HAP-1 (cell line): ENCODE measurements around the gene EPB41L3.
"Not testable (repeated sequence)": the region's sequence is repeated elsewhere in the genome, so short reads cannot be mapped to it uniquely, and the experiment has no call there.

Source experiments
- DNase-seq, 2 experiments: peaks; one replicate each; pipeline ENCODE4 v3.0.0-alpha.2; 2016 to 2020; ENCODE audit warnings: low spot score in 2 of 2
- H3K27me3 ChIP-seq: fragments of 250-450 bp; sonication (Bioruptor Pico); 2 replicates; pipeline ENCODE4 v1.5.1; 2020; ENCODE audit warnings: low read depth, mild to moderate bottlenecking, moderate library complexity
- H3K36me3 ChIP-seq: fragments of 250-450 bp; sonication (Bioruptor Pico); replicated peaks from 2 replicates; pipeline ENCODE4 v1.5.1; 2020; ENCODE audit warnings: mild to moderate bottlenecking
- H3K4me1 ChIP-seq: fragments of 250-450 bp; sonication (Bioruptor Pico); 2 replicates; pipeline ENCODE4 v1.5.1; 2020; ENCODE audit warnings: mild to moderate bottlenecking
- H3K4me3 ChIP-seq: fragments of 250-450 bp; sonication (Bioruptor Pico); 2 replicates; pipeline ENCODE4 v1.5.1; 2020; ENCODE audit warnings: mild to moderate bottlenecking, moderate library complexity
- H3K9me3 ChIP-seq: fragments of 250-450 bp; sonication (Bioruptor Pico); 2 replicates; pipeline ENCODE4 v1.5.1; 2020; ENCODE audit warnings: mild to moderate bottlenecking, moderate library complexity
- in situ Hi-C: fragments of 300-500 bp; cut with MboI; formaldehyde crosslinking; loops from 3 replicates; pipeline ENCODE4 v1.14.3; 2020; ENCODE audit warnings: low sequenced_read_pairs, inconsistent platforms, mixed read lengths

EPB41L3 gene

DNA sequence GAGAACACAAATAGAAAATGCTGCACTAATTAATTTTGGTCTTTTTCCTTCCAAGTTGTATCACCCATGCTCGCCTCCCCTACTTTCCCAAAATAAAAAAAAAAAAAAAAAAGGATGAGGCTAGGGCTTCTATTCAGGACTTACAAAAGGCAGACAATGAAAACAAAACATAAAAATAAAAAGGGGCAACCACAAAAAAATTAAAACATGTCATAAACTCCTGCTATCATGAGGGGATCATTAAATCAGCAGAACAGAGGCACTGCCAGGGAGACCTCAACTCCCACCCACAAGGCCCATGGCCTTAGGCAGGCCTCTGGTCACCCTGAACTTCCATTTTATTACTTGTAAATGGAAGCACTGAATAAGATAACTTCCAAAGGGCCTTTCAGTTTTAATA lies 23.3 kb downstream of the EPB41L3 start:
- Histone ChIP-seq H3K27me3 (no peaks in the 10 kb centered on the region), H3K4me1 (peaks cover 16% of the 10 kb centered on the region), H3K36me3 (no peaks in the 10 kb centered on the region), H3K4me3 (no peak overlapping the region), H3K9me3 (no peaks in the 10 kb centered on the region)
- DNase-seq, result no peak
- in situ Hi-C loops, result no loop called here

DNA sequence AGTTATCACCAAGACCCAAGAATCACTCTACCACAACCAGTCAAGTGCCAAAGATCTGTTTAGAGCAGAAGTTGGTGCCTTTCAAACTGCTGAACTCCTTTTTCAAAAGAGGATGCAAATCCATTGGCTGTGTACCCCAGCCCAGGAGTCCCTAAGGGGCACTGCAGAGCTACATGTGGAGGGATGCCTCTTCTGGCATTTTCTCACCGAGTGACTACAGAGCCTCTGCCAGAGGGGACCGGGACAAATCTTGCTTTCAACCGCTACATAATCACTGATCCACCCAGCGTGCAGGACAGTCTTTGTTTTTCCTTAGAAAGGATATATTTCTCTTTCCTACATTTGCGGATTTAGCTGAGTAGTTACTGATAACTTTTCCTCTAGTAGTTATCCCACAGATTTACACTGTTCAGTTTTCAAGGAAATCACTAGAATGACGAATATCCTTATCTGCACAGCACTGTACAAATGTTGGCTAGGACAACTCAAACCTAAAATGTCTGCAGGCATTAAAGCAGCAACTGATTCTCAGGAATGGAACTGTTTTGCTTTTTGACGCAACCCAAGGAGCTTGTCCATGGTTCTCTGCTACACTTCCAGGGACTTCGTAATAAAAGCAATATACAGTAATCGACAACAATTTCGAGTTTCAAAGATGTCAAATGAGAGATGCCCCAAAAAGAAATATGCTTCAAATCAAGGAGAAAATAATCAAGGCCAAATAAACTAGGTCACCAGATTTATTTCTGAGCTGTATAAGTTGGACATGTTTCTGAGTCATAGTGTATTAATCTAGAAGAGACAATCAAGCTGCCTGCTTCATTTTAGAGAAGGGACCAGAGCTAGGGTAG lies 24.1 kb downstream of the EPB41L3 start:
- in situ Hi-C loops, result no loop called here
- no peak overlapping the region for H3K4me3 ChIP-seq
- no peaks in the 10 kb centered on the region for H3K27me3 ChIP-seq
- H3K36me3 ChIP-seq, result no peaks in the 10 kb centered on the region
- no peak for DNase-seq
- peaks cover 16% of the 10 kb centered on the region for H3K4me1 ChIP-seq
- no peaks in the 10 kb centered on the region for H3K9me3 ChIP-seq

DNA sequence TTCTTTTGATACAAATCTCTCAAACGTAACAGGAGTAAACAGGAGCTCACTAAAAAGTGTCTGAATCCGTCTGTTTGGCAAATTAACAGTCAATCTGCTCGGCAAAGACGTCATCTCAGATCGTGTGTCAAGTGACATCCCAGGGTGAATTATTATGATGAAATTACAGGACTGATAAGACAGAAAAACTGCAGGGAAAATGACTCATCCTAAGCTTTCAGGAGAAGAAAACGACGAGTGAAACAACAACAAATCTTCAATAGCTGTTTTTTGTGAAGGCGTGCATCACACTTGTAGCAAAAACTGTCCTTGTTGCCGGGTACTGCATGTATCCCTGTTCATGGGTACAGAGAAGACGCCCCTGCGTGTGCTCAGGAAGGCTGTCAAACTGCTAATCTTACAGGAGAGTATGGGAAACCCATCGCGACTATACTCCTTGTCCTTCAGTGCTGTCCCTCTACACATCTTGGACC lies 24.9 kb downstream of the EPB41L3 start:
- no peak for DNase-seq
- Histone ChIP-seq H3K4me3 (no peak overlapping the region), H3K36me3 (no peaks in the 10 kb centered on the region), H3K27me3 (no peaks in the 10 kb centered on the region), H3K4me1 (peaks cover 16% of the 10 kb centered on the region), H3K9me3 (no peaks in the 10 kb centered on the region)
- in situ Hi-C loops, result no loop called here

DNA sequence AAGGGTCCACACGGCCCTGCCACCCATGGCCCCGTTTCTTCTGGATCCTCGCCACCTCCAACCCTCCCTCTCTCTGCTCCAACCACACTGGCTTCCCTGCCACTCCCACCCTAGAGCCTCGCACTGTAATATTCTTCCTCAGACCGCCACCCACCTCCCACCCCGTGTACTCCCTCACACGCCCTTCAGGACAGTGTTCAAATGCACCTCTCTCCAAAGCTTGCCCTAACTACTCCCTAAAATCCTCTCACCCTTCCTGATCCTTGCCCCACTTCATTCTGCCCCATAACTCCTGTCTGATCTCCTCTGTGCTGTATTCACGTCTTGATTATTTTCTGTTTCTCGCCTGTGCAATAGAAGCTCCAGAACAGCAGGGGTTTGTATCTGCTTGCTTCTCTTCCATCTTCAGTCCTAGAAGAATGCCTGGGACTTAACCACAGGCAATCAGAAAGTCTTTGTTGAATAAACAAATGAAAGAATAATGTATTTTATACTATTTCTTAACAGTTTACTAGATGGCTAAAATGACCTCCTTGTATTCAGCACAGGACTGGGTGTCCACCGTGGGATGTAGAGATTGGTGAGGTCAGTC lies 25.5 kb downstream of the EPB41L3 start:
- no peaks in the 10 kb centered on the region for H3K27me3 ChIP-seq
- H3K4me3 ChIP-seq, result no peak overlapping the region
- no peak for DNase-seq
- peaks cover 16% of the 10 kb centered on the region for H3K4me1 ChIP-seq
- H3K9me3 ChIP-seq, result no peaks in the 10 kb centered on the region
- in situ Hi-C loops, result no loop called here
- no peaks in the 10 kb centered on the region for H3K36me3 ChIP-seq

DNA sequence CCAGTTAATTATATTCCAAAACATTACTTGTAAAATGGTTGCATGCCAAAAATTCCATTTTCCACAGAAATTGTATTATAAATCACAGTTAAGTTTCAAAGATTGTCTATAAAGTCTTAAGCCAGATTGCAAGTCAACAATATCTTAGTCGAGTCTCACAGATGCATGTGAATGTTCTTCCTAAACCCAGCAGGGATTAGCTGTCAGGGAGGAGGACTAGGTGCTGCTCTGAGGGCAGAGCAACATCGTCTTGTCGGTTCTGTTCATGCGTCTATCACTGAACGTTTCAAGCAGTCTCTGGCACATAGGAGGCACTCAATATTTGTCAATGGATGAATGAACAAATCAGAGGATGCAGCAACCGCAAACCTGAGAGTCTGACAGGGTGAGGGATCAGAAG lies 27.0 kb downstream of the EPB41L3 start:
- H3K27me3 ChIP-seq, result no peaks in the 10 kb centered on the region
- H3K4me3 ChIP-seq, result no peak overlapping the region
- DNase-seq, result no peak
- no peaks in the 10 kb centered on the region for H3K36me3 ChIP-seq
- in situ Hi-C loops, result no loop called here
- no peaks in the 10 kb centered on the region for H3K9me3 ChIP-seq
- peaks cover 16% of the 10 kb centered on the region for H3K4me1 ChIP-seq

DNA sequence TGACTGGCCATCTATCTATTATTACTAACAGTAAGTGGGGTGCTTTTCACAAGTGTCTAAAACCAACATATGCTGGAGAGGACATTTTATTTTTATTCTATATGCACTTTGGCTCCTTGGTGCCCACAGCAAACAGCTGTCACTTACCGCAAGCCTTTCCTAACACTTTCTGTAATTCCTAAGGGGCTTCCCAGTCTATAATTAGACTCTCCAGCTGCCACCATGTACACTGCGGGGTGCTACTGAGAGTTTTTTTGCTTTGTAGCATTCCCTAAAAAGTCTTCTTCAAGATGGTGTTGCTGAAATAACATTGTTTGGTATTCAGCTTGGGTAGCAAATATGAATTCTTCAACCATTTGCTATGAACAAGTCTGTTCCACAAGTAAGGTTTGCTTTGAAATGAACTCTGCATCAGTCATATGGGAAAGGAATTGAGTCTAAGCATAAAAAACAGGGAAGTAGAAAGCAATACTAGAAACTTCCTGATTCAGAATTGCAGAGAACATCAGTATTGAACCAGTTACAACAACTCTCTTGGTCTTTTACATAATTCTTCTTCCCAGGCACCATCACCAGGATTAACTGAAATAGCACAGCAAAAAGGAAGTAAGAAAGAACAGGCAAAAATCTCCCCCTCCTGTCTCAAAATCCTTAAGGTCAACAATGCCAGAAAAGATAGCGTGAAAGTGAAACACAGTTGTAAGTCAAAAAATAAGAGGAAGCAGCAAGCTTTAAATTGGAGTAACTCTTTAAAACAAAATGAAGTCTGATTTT lies 28.6 kb downstream of the EPB41L3 start:
- DNase-seq, result no peak
- in situ Hi-C loops, result no loop called here
- no peaks in the 10 kb centered on the region for H3K36me3 ChIP-seq
- no peaks in the 10 kb centered on the region for H3K9me3 ChIP-seq
- no peak overlapping the region for H3K4me3 ChIP-seq
- peaks cover 8% of the 10 kb centered on the region; the same call in 1 of the 2 replicates for H3K4me1 ChIP-seq
- no peaks in the 10 kb centered on the region for H3K27me3 ChIP-seq

DNA sequence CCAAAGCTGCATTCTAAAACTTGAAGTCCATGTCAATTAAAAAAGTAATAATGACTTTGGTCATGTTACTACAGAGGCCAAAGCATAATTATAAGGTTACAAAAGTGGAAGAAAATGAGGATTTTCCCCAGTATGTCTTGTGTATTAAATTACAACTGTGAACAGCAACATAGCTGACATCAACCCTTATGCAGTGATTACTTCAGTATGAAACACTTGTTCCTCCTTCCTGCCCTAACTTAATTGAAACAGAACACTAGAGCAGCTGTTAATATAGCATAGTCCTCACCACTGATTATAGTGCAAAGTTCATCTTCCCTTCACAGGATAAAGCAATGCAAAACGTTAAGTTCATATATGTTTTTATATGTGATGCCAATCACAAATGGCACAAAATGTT lies 29.9 kb downstream of the EPB41L3 start:
- no peak for DNase-seq
- Histone ChIP-seq H3K4me3 (no peak overlapping the region), H3K36me3 (no peaks in the 10 kb centered on the region), H3K9me3 (no peaks in the 10 kb centered on the region), H3K4me1 (peaks cover 8% of the 10 kb centered on the region; the same call in 1 of the 2 replicates), H3K27me3 (no peaks in the 10 kb centered on the region)
- in situ Hi-C loops, result no loop called here

DNA sequence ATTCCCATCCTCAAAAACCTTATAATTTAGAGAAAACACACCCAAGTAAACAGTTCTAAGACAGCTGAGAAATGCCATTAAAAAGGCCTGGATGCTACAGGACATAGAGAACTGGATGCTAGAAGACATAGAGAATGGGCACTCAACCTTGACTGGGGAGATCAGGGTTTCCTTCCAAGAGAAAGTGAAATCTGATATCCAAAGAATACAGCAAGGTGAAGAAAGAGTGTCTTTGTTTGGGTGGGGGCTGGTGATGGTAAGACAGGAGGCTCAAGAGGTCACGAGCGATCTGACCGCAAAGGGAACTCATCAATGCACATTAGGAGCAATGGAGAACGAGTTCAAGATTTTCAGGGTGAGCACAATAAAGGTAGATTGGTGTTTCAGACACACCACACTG lies 31.6 kb downstream of the EPB41L3 start:
- H3K9me3 ChIP-seq, result no peaks in the 10 kb centered on the region
- in situ Hi-C loops, result no loop called here
- H3K36me3 ChIP-seq, result no peaks in the 10 kb centered on the region
- H3K4me1 ChIP-seq, result 0 out of 2 replicates have a peak, but pooled peaks cover 6% of the 10 kb centered on the region
- no peak for DNase-seq
- H3K27me3 ChIP-seq, result no peaks in the 10 kb centered on the region
- no peak overlapping the region for H3K4me3 ChIP-seq

DNA sequence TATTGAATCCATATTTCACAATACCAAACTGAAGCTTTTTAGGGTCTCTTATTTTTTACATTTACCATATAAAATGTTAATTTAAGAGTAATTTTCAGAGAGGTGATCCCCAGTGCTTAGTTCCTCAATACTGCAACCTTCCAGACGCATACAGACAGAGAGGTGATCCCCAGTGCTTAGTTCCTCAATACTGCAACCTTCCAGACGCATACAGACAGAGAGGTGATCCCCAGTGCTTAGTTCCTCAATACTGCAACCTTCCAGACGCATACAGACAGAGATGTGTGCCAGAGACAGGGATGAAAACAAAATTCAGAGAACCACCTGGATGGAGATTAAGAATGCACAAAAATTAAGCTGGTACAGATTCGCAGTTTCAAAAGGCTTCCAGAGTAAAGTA lies 32.3 kb downstream of the EPB41L3 start:
- H3K4me3 ChIP-seq, H3K36me3 ChIP-seq, H3K9me3 ChIP-seq, H3K4me1 ChIP-seq, in situ Hi-C loops, DNase-seq, H3K27me3 ChIP-seq: not testable (repeated sequence)

DNA sequence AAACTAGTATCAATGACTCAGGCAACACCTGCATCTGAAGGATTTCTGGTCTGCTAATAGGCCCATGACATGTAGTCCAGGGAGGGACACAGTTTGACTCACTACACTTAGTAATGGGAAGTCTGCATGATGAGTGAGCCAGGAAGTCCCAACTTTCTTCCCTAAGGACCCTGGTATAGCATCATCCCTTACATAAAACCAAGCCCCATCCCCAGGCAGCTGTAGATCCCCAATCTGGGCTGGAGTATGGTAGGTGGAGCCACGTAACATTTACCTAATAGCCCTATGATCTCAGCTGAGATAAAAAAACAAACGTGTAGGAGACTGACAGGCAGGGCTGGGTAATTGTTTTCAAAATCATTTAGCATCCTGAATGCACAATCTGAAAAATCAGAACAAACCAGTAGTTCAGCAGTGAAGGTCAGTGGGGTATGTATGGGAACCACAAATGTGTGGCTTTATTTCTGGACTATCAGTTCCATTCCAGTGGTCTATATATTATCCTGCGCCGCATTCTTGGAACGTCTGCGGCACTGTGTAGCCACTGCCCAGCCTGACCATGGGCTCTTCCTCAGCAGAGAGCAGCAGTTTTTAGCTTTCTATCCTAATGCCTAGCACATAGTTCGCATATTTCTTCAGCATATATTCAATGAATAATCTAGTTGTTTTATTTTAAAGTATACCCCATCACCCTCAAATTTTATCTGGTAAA lies 33.5 kb downstream of the EPB41L3 start:
- Histone ChIP-seq H3K9me3 (no peaks in the 10 kb centered on the region), H3K36me3 (no peaks in the 10 kb centered on the region), H3K4me3 (no peak overlapping the region), H3K27me3 (no peaks in the 10 kb centered on the region), H3K4me1 (0 out of 2 replicates have a peak, but pooled peaks cover 2% of the 10 kb centered on the region)
- no peak for DNase-seq
- in situ Hi-C loops, result no loop called here

DNA sequence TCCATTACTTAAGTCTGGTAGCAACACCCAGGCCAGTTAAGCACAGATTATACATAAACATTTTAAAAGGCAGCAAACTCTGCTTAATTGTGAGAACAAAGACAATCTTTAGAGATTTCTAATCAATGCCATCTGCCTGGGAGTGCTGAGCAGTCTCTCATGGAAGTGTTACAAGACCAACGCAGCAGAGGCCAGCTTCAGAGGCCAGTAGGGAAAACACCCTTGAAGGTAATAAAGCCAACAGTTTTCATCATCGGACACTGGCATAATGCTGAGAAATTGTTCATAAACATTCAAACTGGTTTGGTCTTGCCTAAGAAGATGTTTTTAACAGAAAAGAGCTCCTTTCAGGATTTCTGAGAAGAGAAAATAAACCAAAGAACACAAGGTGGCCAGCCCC lies 35.0 kb downstream of the EPB41L3 start:
- in situ Hi-C loops, result no loop called here
- no peak for DNase-seq
- no peaks in the 10 kb centered on the region for H3K27me3 ChIP-seq

DNA sequence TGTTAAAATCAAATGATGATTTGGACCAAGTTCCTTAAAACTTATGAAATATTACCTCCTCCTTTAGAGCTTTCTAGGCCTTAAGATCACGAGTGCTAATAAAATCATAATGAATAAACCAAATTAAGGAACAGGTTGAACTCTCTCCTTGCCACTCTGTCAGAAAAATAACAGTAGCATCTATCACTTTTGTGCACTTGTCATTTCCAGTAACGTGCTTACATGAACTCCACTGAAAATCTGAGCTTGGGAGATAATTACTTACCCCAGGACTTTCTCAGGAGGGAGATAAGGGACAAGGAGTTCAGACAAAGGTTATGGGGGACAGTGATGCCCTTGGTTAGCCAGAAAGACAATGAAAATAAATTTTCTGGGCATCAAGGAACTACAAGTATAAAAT lies 36.0 kb downstream of the EPB41L3 start:
- DNase-seq, result no peak
- H3K4me3 ChIP-seq, result no peak overlapping the region
- in situ Hi-C loops, result no loop called here
- no peaks in the 10 kb centered on the region for H3K9me3 ChIP-seq
- H3K27me3 ChIP-seq, result no peaks in the 10 kb centered on the region
- H3K4me1 ChIP-seq, result 0 out of 2 replicates have a peak, but pooled peaks cover 2% of the 10 kb centered on the region
- no peaks in the 10 kb centered on the region for H3K36me3 ChIP-seq

More for the DNA sequence above, 35.0 kb downstream of the EPB41L3 start:
- 0 out of 2 replicates have a peak, but pooled peaks cover 2% of the 10 kb centered on the region for H3K4me1 ChIP-seq
- H3K4me3 ChIP-seq, result no peak overlapping the region
- no peaks in the 10 kb centered on the region for H3K9me3 ChIP-seq
- no peaks in the 10 kb centered on the region for H3K36me3 ChIP-seq

DNA sequence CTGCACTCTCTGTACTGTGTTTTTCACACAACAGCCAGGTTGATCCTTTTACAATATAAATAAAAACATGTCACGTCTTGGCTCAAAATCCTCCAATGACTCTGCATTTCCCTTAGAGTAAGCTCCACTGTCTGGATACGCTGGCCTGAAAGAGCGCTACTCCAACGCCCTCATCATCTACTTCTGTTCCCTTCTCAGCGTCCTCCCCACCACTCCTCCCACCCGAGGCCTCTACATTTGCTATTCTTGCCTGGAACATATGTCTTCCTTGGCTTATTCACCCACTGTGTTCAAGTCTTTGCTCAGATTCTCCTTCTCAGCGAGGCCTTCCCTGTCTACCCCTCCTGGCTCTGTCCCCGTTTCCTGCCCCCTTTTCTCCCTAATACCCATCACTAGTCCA lies 37.6 kb downstream of the EPB41L3 start:
- Histone ChIP-seq H3K4me1 (peaks cover 4% of the 10 kb centered on the region), H3K4me3 (no peak overlapping the region), H3K9me3 (no peaks in the 10 kb centered on the region), H3K27me3 (no peaks in the 10 kb centered on the region), H3K36me3 (no peaks in the 10 kb centered on the region)
- in situ Hi-C loops, result no loop called here
- DNase-seq, result no peak
